Endothelial cell of umbilical vein (primary cell): Measurements from ENCODE around the gene RTL10.

Source experiments
- CTCF ChIP-seq, 2 donors: IDR thresholded peaks; 1 replicate in 1 of 2; 2 replicates in 1 of 2; pipeline ENCODE4 v1.5.1; 2011; ENCODE audit warnings: low read length in 2 of 2, mild to moderate bottlenecking in 2 of 2, moderate library complexity in 2 of 2, control low read depth in 1 of 2, inconsistent platforms in 1 of 2, low read depth in 1 of 2; ENCODE audit not compliant: insufficient read depth in 1 of 2; ENCODE audit errors: extremely low read depth in 1 of 2
- EZH2 ChIP-seq: IDR thresholded peaks from 2 replicates; pipeline ENCODE4 v1.6.1; 2012; ENCODE audit warnings: borderline replicate concordance, low read depth, mild to moderate bottlenecking, moderate library complexity, low read length, inconsistent platforms; ENCODE audit not compliant: severe bottlenecking
- GATA2 ChIP-seq: IDR thresholded peaks from 2 replicates; pipeline ENCODE4 v1.7.0; 2011; ENCODE audit warnings: low read depth, mild to moderate bottlenecking, moderate library complexity, mixed read lengths, low read length; ENCODE audit not compliant: insufficient read length, insufficient read depth
- JUN ChIP-seq: IDR thresholded peaks from 2 replicates; pipeline ENCODE4 v1.6.1; 2011; ENCODE audit warnings: borderline replicate concordance, low read depth; ENCODE audit not compliant: insufficient read length, insufficient read depth
- MAX ChIP-seq: IDR thresholded peaks from 2 replicates; pipeline ENCODE4 v1.6.1; 2011; ENCODE audit not compliant: insufficient read depth, insufficient read length
- MYC ChIP-seq: IDR thresholded peaks from one replicate; pipeline ENCODE4 v1.6.1; 2011; ENCODE audit warnings: mild to moderate bottlenecking, low read depth, low read length
- POLR2A ChIP-seq: IDR thresholded peaks from 2 replicates; pipeline ENCODE4 v1.6.1; 2012; ENCODE audit warnings: low read depth, mild to moderate bottlenecking, control low read depth, low read length
- POLR2AphosphoS5 ChIP-seq: IDR thresholded peaks from 2 replicates; pipeline ENCODE4 v1.6.1; 2012; ENCODE audit warnings: low read depth, mild to moderate bottlenecking, control low read depth, low read length, moderate library complexity; ENCODE audit not compliant: insufficient read depth

- TF ChIP-seq CTCF (IDR thresholded peaks at IDR 0.05; ENCODE audit: extremely low read depth in 1 of 2, insufficient read depth in 1 of 2, low read depth in 1 of 2, low read length in 2 of 2) (no peak), POLR2A (no peak), POLR2AphosphoS5 (no peak), MAX (no peak), MYC (no peak), GATA2 (no peak), JUN (no peak), EZH2 (no peak)
Measured at GRCh38 chr22:19840955-19841640, 13.6 kb downstream of the RTL10 start.
